Measurements from ENCODE around the gene COG5. TPM values are rescaled to one million over a fixed set of nuclear protein-coding genes. Genes with fewer than 3 reads are reported as not detected.

The COG5 gene
- total RNA-seq, 1 donor: 53.8 TPM

GRCh38 chr7:107206706-107207105 is 357.0 kb downstream of the COG5 start:
- no peak for DNase-seq (ENCODE audit: low read depth)
- no peak overlapping the region for H3K4me3 ChIP-seq (ENCODE audit: low read depth, low read length)
- TF ChIP-seq CTCF (IDR thresholded peaks at IDR 0.05; ENCODE audit: insufficient read depth, low read length): no peak

GRCh38 chr7:107206136-107206535 is 357.6 kb downstream of the COG5 start:
- DNase-seq (ENCODE audit: low read depth): no peak
- TF ChIP-seq CTCF (IDR thresholded peaks at IDR 0.05; ENCODE audit: insufficient read depth, low read length): no peak
- no peak overlapping the region for H3K4me3 ChIP-seq (ENCODE audit: low read depth, low read length)

GRCh38 chr7:107203607-107204006 is 360.1 kb downstream of the COG5 start:
- no peak for DNase-seq (ENCODE audit: low read depth)
- H3K4me3 ChIP-seq (ENCODE audit: low read depth, low read length): no peak overlapping the region
- no peak for TF ChIP-seq CTCF (IDR thresholded peaks at IDR 0.05; ENCODE audit: insufficient read depth, low read length)

- peak; percentile 20 for DNase-seq (ENCODE audit: low read depth)
- peak; percentile 48 for TF ChIP-seq CTCF (IDR thresholded peaks at IDR 0.05; ENCODE audit: insufficient read depth, low read length)
These were observed 361.8 kb downstream of the COG5 start for GRCh38 chr7:107201795-107202450.

GRCh38 chr7:107196834-107197610 is 366.7 kb downstream of the COG5 start:
- DNase-seq (ENCODE audit: low read depth): no peak
- H3K4me3 ChIP-seq (ENCODE audit: low read depth, low read length): no peak overlapping the region
- no peak for TF ChIP-seq CTCF (IDR thresholded peaks at IDR 0.05; ENCODE audit: insufficient read depth, low read length)

More at GRCh38 chr7:107201795-107202450, 361.8 kb downstream of the COG5 start:
- H3K4me3 ChIP-seq (ENCODE audit: low read depth, low read length): no peak overlapping the region

- DNase-seq (ENCODE audit: low read depth): no peak
- no peak overlapping the region for H3K4me3 ChIP-seq (ENCODE audit: low read depth, low read length)
- TF ChIP-seq CTCF (IDR thresholded peaks at IDR 0.05; ENCODE audit: insufficient read depth, low read length): no peak
These were observed 369.7 kb downstream of the COG5 start for GRCh38 chr7:107194052-107194451.
